LNCaP clone FGC (cell line): Measurements from ENCODE around the gene ZNF772.

ENCODE experiments used
- DNase-seq: peaks from one replicate; pipeline ENCODE4 v3.0.0-alpha.2; 2011; ENCODE audit warnings: low read depth
- H3K4me3 ChIP-seq: 2 replicates; pipeline ENCODE4 v1.5.1; 2011; ENCODE audit warnings: mild to moderate bottlenecking, low read depth, low read length, control low read depth
- TF ChIP-seq, protein P1 (sequence below): IDR thresholded peaks from 2 replicates; pipeline ENCODE4 v1.5.1; 2012; ENCODE audit warnings: mild to moderate bottlenecking; ENCODE audit not compliant: control insufficient read depth, insufficient read depth; ENCODE audit errors: extremely low read depth

ZNF772 gene

DNA sequence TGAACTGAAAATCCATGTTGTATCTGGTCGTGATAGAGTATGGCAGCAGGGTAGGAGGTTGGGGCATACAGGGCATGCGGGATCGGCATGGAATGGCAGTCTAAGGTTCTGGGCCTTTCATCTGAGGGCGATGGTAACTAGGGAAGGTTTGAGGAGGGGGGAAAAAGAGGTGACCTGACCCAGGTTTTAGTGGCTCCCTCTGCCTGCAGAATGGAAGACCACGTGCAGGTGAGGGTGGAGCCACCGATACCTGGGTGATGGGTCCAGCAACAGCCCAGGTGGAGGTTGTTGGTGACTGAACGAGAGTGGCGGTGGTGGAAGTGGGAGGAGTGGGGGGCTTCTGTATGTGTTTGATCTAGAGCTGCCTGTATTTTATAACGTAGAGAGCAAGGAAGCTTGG is 38.4 kb downstream of the ZNF772 start:
- DNase-seq: no peak
- H3K4me3 ChIP-seq: no peak overlapping the region
- TF ChIP-seq, protein P1, sequence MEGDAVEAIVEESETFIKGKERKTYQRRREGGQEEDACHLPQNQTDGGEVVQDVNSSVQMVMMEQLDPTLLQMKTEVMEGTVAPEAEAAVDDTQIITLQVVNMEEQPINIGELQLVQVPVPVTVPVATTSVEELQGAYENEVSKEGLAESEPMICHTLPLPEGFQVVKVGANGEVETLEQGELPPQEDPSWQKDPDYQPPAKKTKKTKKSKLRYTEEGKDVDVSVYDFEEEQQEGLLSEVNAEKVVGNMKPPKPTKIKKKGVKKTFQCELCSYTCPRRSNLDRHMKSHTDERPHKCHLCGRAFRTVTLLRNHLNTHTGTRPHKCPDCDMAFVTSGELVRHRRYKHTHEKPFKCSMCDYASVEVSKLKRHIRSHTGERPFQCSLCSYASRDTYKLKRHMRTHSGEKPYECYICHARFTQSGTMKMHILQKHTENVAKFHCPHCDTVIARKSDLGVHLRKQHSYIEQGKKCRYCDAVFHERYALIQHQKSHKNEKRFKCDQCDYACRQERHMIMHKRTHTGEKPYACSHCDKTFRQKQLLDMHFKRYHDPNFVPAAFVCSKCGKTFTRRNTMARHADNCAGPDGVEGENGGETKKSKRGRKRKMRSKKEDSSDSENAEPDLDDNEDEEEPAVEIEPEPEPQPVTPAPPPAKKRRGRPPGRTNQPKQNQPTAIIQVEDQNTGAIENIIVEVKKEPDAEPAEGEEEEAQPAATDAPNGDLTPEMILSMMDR: no peak

DNA sequence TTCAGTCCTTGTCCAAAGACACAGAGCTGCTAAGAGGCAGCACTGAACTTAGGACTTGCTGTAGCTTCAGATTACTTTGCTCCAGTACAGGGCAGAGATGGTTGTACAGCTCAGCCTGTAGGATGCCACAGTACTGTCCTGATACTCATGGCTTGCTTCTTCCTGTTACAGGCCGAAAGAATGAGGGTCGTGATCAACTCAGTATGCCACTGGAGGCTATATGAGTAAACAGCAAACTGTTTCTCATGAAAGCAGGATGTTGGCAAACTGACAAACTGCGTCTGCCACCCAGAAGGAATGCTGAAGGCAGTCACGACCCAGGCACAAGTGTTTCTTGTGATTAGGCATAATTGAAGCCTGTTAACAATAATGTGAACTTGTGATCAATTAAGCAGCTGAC is 39.4 kb downstream of the ZNF772 start:
- no peak overlapping the region for H3K4me3 ChIP-seq
- no peak for DNase-seq
- TF ChIP-seq, protein P1: no peak

- no peak for DNase-seq
- H3K4me3 ChIP-seq: peak overlapping the region; percentile 81
- TF ChIP-seq, protein P1: no peak
Observed at GRCh38 chr19:57436417-57436816, 40.9 kb downstream of the ZNF772 start.

GRCh38 chr19:57435062-57435978 is 42.0 kb downstream of the ZNF772 start, which contains the start of gene ZNF749:
TSS of gene ZNF749 (plus strand) at chr19:57435325. CDS start at chr19:57435579, 254 bp downstream.
- TF ChIP-seq, protein P1: no peak
- peak within 1 kb of the TSS; percentile 81 for H3K4me3 ChIP-seq
- DNase-seq: peak; percentile 94

GRCh38 chr19:57434386-57435061 is 42.8 kb downstream of the ZNF772 start:
- no peak for DNase-seq
- TF ChIP-seq, protein P1: no peak
- H3K4me3 ChIP-seq: peak overlapping the region; percentile 81

- no peak overlapping the region for H3K4me3 ChIP-seq
- no peak for DNase-seq
- TF ChIP-seq, protein P1: no peak
Observed at GRCh38 chr19:57421037-57421436, 56.3 kb downstream of the ZNF772 start.

- DNase-seq: no peak
- H3K4me3 ChIP-seq: no peak overlapping the region
- TF ChIP-seq, protein P1: no peak
Observed at GRCh38 chr19:57419439-57419838, 57.9 kb downstream of the ZNF772 start.
